HG03066 (cell line): ENCODE measurements around the gene ARSB.
"Not testable (repeated sequence)": the region's sequence is repeated elsewhere in the genome, so short reads cannot be mapped to it uniquely, and the experiment has no call there.

Experiments used
- ATAC-seq: cut with Tn5 transposase; IDR thresholded peaks from one replicate; pipeline ENCODE4 v1.9.1; 2021; ENCODE audit warnings: low read depth; ENCODE audit not compliant: unreplicated experiment

The ARSB gene

DNA sequence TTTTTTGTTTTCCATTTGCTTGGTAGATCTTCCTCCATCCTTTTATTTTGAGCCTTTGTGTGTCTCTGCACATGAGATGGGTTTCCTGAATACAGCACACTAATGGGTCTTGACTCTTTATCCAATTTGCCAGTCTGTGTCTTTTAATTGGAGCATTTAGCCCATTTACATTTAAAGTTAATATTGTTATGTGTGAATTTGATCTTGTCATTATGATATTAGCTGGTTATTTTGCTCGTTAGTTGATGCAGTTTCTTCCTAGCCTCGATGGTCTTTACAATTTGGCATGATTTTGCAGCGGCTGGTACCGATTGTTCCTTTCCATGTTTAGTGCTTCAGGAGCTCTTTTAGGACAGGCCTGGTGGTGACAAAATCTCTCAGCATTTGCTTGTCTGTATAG lies 133.2 kb downstream of the ARSB start:
- not testable (repeated sequence) for ATAC-seq

- ATAC-seq: no peak
These were observed 139.6 kb downstream of the ARSB start for GRCh38 chr5:78845470-78845869.

DNA sequence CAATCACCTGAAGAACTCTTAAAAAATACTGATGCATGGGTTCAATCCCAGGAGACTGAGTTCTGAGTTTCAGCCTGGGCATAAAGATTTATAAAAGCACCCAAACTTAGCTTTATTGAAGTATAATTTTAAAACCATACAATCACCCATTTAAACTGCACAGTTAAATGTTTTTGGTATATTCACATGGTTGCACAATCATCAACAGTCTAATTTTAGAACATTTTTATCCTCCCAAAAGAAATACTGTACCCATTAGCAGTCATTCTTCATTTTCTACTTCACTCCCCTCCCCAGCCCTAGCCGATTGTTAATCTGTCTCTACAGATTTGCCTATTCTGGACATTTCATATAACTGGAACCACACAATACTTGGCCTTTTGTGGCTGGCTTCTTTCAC lies 141.7 kb downstream of the ARSB start:
- no peak for ATAC-seq

DNA sequence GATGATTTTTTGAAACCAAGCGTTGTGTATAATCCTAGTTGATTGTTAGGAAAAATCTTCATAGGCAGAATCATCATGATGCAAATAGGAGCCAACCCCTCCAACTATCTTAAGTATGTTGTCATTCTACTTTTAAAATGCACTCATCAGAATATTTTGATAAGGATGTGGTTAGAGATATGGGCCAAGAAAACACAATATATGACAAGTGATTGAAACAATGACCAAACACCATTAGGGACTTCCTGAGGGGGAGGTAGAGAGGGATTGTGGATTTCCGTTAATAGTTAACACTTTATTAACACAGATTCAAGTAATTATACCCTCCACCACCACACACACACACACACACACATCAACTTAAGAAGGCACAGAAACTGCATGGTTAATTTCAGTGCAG lies 143.3 kb downstream of the ARSB start:
- no peak for ATAC-seq

DNA sequence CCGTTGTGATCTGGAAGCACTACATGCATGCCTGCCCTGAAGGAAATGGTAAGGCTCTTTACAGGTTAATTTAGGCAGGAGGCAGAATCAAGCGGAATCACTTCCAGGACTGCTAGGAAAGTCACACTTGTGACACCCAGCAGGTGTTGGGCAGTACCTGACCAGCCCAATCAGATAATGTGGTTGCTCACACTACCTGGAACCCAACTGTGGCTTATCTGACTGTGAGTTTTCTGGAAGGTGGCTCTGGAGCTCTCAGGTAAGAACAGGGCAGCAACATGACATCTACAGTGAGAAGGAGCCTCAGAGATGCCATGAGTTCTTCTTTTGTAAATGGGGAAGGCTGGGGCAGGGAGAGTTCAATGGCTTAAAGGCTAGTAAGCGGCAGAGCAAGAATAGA lies 146.4 kb downstream of the ARSB start:
- ATAC-seq: no peak

DNA sequence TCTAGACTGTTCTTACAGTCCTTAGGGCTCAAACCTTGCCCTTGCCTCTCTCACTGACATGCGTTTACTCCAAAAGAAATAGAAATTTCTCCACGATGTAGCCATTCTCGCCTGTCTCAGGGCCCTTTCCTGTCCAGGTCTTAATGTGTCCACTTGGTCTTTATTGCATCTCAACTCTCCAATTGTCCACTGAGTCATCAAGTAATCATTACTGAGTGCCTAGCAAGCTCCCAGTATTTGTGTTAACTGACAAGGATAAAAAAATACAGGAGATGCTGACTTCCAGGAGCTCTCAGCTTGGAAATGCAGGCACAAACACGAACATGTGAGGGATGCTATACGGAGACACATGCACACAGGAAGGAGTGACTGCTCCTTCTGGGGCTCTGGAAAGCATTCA lies 147.3 kb downstream of the ARSB start:
- no peak for ATAC-seq

DNA sequence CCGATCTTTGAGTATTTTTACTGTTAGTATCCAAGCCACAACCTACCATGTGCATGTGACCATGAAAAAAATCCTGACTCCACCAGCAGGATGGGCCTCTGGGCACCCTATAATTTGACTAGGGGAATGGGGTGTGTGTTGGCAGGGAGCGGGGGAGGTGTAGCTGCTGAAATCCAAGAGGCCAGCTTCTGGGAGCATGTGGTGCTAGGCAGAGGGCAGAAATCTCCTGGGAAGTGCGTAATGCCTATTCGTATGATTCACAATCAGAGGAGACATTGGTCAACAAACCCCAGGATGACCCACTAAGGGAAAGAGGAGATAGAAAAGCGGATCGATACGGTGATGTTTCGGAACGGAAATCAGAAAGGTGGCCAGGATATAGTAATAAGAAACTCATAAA lies 149.9 kb downstream of the ARSB start:
- no peak for ATAC-seq

- no peak for ATAC-seq
These were observed 151.8 kb downstream of the ARSB start for GRCh38 chr5:78833284-78833683.

GRCh38 chr5:78830528-78831046 lies 154.5 kb downstream of the ARSB start:
- no peak for ATAC-seq

DNA sequence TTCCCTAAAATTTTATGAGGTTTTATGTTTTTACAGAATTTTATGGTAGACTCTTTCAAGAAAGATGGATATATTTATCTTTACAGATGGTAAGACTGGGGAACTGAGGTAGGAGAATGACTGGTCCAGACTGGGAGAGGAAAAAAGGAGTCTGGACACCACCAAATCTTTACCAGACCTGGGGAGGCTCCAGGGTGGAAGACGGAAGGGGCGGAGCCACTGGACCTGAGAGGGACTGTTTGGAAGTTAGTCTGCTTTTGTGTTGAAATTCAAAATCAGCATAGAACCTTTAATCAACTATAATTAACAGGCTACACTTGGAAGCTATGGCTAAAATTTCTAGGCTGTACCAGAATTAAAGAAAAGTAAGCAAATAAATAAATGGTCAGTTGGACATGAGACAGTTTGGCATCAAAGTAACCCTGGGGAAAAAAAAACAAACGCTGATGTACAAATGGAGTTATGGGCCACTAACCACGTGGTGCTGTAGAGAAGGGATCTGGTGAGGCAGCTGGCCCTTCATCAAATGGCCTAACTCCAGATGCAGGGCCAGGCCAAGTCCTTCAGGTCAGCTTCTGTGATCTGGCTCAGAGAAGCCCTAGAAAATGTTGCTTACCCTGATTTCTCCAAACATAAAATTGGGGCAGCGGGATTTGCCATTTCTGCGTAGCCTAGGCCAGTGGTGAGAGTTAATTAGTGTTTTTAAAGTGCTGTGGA lies 155.1 kb downstream of the ARSB start:
- ATAC-seq: no peak

DNA sequence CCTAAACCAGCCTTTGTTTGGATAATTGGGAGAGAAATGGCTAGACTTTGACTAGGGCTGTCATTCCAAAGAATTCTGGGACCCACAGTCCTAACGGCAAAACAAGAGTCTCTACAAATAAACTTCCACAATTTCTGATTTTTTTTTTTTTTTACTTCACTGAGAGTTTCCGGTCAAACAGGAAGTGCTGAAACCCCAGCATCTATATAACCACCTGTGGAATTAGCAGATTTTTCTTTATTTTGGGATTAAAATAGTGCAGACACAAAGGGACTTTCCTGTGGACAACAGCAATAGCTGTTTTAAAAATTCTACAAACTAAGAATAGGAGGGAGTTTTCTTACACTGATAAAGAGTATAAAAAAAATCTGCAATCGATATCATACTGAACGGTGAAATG lies 157.4 kb downstream of the ARSB start:
- no peak for ATAC-seq

GRCh38 chr5:78824831-78825281 lies 160.3 kb downstream of the ARSB start:
- no peak for ATAC-seq

GRCh38 chr5:78823196-78823595 lies 161.9 kb downstream of the ARSB start:
- ATAC-seq: no peak

DNA sequence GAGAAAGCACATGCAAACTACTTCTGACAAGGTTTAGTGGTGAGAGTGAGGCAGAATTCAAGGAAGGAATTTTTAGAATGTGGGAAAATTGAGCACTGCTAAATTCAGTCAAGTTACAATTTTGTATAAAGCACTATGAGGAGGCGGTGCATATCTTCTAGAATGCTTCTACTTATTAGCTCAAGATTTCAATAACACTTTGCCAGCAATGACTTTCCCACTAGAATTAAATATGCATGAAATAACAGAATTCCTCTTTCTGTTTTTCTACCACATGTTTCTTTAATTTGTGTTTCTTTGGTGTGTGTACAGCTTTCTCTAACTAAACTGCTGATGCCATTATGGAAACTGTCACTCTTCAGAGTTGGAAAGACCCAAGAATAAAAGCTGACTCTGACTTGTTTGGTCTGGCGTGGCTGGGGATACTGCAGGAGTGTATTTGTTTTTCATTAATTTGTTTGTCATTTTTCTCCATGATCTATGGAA lies 163.5 kb downstream of the ARSB start:
- no peak for ATAC-seq

- no peak for ATAC-seq
These were observed 165.4 kb downstream of the ARSB start for GRCh38 chr5:78819707-78820106.

DNA sequence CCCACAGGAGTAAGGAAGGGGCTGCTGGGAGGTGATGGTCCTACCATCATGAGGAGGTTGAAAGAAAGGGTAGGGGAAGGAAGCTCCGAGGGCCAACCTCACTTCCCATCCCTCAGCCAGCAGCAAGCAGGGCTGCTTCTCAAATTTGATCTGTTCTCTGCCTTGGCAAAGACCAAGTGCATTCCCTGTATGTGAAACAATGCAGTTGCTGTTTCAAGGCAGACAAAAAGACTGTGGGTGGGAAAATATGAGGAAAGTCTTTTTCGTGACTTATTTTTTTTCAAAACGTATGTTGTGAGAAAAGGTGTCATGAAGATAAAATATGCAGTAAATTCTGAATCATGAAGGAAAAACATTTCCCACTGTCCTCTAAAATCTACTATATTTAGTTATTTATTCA lies 165.9 kb downstream of the ARSB start:
- ATAC-seq: no peak

DNA sequence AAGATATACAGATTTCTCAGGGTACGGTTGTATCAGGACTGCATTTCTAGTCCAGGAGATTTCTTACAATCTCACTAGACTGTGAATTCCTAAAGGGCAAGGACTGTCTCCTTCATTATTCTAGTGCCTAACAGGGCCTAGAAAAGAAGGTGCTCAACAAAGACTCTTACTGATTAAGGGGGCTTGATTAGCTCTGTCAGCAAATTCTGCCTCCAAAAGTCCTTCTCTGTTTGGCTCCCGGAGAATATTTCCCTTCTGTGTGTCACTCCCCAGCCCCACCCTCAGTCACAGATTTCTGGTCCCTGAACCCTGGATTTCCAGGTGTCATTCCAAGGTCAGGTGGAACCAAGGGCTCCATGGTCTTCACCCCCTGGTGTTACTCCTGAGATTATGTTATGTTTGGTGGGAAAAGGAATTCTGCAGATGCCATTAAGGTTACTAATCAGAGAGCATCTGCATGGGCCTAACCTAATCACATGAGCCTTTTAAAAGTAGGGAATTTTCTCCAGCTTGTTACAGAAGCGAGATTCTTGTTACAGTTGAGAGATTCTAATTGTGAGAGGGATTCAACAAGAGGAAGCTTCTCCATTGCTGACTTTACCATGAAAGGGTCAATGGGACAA lies 168.9 kb downstream of the ARSB start:
- ATAC-seq: no peak

GRCh38 chr5:78813906-78814530 lies 171.1 kb downstream of the ARSB start:
- ATAC-seq: no peak

GRCh38 chr5:78813286-78813685 lies 171.8 kb downstream of the ARSB start:
- no peak for ATAC-seq

GRCh38 chr5:78811866-78812265 lies 173.2 kb downstream of the ARSB start:
- no peak for ATAC-seq

DNA sequence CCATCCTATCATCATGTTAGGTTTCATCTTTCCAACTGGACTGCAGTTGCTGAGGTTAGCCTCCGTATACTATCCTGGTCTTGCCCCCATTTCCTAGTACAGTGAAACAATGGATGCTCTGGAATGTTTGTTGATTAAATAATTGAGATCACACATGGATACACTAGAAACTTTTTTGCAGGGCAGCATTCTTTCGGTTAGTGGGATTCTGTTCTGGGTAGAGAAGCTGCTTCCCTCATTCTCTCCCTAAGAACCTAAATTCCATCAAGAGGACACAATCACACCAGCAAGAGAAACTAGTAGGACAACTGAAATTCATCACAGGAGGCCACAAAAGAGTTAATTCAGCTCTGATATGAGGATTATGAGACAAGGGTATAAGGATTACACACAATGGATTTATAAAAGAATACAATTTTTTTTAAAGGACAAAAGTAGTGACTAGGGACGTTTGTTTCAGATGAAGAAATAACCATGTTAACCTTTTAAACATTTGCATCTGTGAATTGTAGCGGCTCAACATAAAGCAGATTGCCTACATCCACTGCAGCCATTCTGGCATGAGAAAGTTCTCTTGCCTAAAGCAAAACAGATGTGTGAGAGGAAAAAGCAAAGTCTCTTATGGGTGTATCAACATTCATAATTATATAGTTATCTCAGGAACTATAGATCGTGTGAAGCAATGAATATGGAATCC lies 173.8 kb downstream of the ARSB start:
- no peak for ATAC-seq
